CD14-positive monocyte (primary cell): ENCODE results near the gene GABRR2. TPM values are rescaled to one million over a fixed set of nuclear protein-coding genes. Genes with fewer than 3 reads are reported as not detected.

ENCODE experiments used
- DNase-seq, 3 donors: peaks; one replicate each; pipeline ENCODE4 v3.0.0-alpha.2; 2011 to 2022
- H2AFZ ChIP-seq: 2 replicates; pipeline ENCODE4 v1.6.0; 2012; ENCODE audit warnings: mild to moderate bottlenecking, low read depth, low read length, inconsistent platforms; ENCODE audit not compliant: insufficient read depth, poor library complexity, severe bottlenecking
- H3K27ac ChIP-seq, 2 donors: 1 replicate in 1 of 2; 2 replicates in 1 of 2; pipeline ENCODE4 v1.5.1; 2012 to 2013; ENCODE audit warnings: low read length in 2 of 2, control low read depth in 1 of 2, inconsistent platforms in 1 of 2, low read depth in 1 of 2, mild to moderate bottlenecking in 1 of 2
- H3K27me3 ChIP-seq, 2 donors: one replicate each; pipeline versions ENCODE4 v1.6.0 to v1.6.1; 2011 to 2013; ENCODE audit warnings: low read length in 2 of 2; ENCODE audit not compliant: control insufficient read depth in 2 of 2, insufficient read depth in 2 of 2
- H3K36me3 ChIP-seq, 2 donors: replicated peaks in 1 of 2; 1 replicate in 1 of 2; 2 replicates in 1 of 2; pipeline versions ENCODE4 v1.5.1 to v1.6.1; 2012 to 2013; ENCODE audit warnings: low read length in 2 of 2, control low read depth in 1 of 2, inconsistent platforms in 1 of 2, mild to moderate bottlenecking in 1 of 2; ENCODE audit not compliant: insufficient read depth in 2 of 2, control insufficient read depth in 1 of 2
- H3K4me1 ChIP-seq, 2 donors: 1 replicate in 1 of 2; 2 replicates in 1 of 2; pipeline versions ENCODE4 v1.5.1 to v1.6.1; 2012 to 2013; ENCODE audit warnings: low read length in 2 of 2, control low read depth in 1 of 2, inconsistent platforms in 1 of 2, mild to moderate bottlenecking in 1 of 2, moderate library complexity in 1 of 2; ENCODE audit not compliant: insufficient read depth in 2 of 2, control insufficient read depth in 1 of 2
- H3K4me2 ChIP-seq: replicated peaks from 2 replicates; pipeline ENCODE3; 2012; ENCODE audit warnings: low read length, moderate library complexity, mild to moderate bottlenecking; ENCODE audit not compliant: poor library complexity, severe bottlenecking; ENCODE audit errors: extremely low read depth
- H3K4me3 ChIP-seq, 3 experiments: fragments of 200-600 bp in 1 of 3; sonication (generic) in 1 of 3; replicated peaks in 1 of 3; 1 replicate in 2 of 3; 2 replicates in 1 of 3; pipeline ENCODE4 v1.5.1; 2011 to 2013; ENCODE audit warnings: low read length in 3 of 3, mild to moderate bottlenecking in 3 of 3, control low read depth in 2 of 3, low read depth in 2 of 3, inconsistent platforms in 1 of 3, moderate library complexity in 1 of 3
- H3K79me2 ChIP-seq: 2 replicates; pipeline ENCODE4 v1.6.0; 2012; ENCODE audit warnings: mild to moderate bottlenecking, control low read depth, inconsistent platforms, low read length, moderate library complexity; ENCODE audit not compliant: insufficient read depth
- H3K9ac ChIP-seq: 2 replicates; pipeline ENCODE4 v1.6.0; 2017; ENCODE audit warnings: low read length, mild to moderate bottlenecking; ENCODE audit not compliant: insufficient read depth, poor library complexity, severe bottlenecking
- H3K9me3 ChIP-seq, 2 donors: replicated peaks in 1 of 2; 1 replicate in 1 of 2; 2 replicates in 1 of 2; pipeline versions ENCODE4 v1.5.1 to v1.6.1; 2012 to 2013; ENCODE audit warnings: low read length in 2 of 2, control low read depth in 1 of 2; ENCODE audit not compliant: control insufficient read depth in 1 of 2, insufficient read depth in 1 of 2
- H4K20me1 ChIP-seq: 2 replicates; pipeline ENCODE4 v1.6.0; 2012; ENCODE audit warnings: mild to moderate bottlenecking, low read length, control low read depth, moderate library complexity; ENCODE audit not compliant: insufficient read depth
- H3K27ac Mint-ChIP-seq, 7 donors: one replicate each; pipeline ENCODE4 v1.8.0; 2020; ENCODE audit warnings: mild to moderate bottlenecking in 7 of 7, mixed read lengths in 7 of 7, moderate library complexity in 6 of 7, inconsistent platforms in 2 of 7
- H3K27me3 Mint-ChIP-seq, 3 donors: one replicate each; pipeline ENCODE4 v1.8.0; 2021 to 2022; ENCODE audit warnings: low read depth in 3 of 3, mild to moderate bottlenecking in 3 of 3, mixed read lengths in 3 of 3, moderate library complexity in 3 of 3, inconsistent platforms in 1 of 3
- H3K36me3 Mint-ChIP-seq, 2 donors: one replicate each; pipeline ENCODE4 v1.8.0; 2020; ENCODE audit warnings: mixed read lengths in 2 of 2, inconsistent platforms in 1 of 2, mild to moderate bottlenecking in 1 of 2
- H3K4me1 Mint-ChIP-seq: one replicate; pipeline ENCODE4 v1.8.0; 2020; ENCODE audit warnings: mild to moderate bottlenecking, mixed read lengths
- H3K4me3 Mint-ChIP-seq, 2 donors: one replicate each; pipeline ENCODE4 v1.8.0; 2020; ENCODE audit warnings: mild to moderate bottlenecking in 2 of 2, mixed read lengths in 2 of 2, moderate library complexity in 1 of 2
- H3K9me3 Mint-ChIP-seq, 7 donors: one replicate each; pipeline ENCODE4 v1.8.0; 2020 to 2022; ENCODE audit warnings: mixed read lengths in 7 of 7, mild to moderate bottlenecking in 6 of 7, moderate library complexity in 6 of 7, inconsistent platforms in 2 of 7
- WGBS: methylation state at CpG from one replicate; pipeline ENCODE4 v1.1.5; 2013; ENCODE audit warnings: missing lambda C conversion rate; ENCODE audit not compliant: insufficient coverage; 5-methylcytosine and 5-hydroxymethylcytosine counted together
- intact Hi-C, 2 donors: fragments of 100-400 bp; cut with micrococcal nuclease; formaldehyde crosslinking; loops; one replicate each; pipeline versions ENCODE4 v1.15.0 to v1.15.1; 2023
- polyA plus RNA-seq, 3 donors: library from polyadenylated mRNA; depleted of rRNA in 1 of 3; unstranded in 2 of 3; stranded (reverse) in 1 of 3; fragments of 300-500 nt in 2 of 3; fragments of >200 nt in 1 of 3; fragmentation: Illumina TruSeq in 2 of 3; gene quantifications; 1 replicate in 2 of 3; 2 replicates in 1 of 3; pipeline ENCODE4 v1.2.3, GENCODE V29; 2012 to 2021
- TF ChIP-seq, protein P1 (sequence below): fragments of 200-600 bp; IDR thresholded peaks from one replicate; pipeline ENCODE4 v1.8.0; 2022; ENCODE audit warnings: antibody characterized with exemption, mild to moderate bottlenecking

Gene GABRR2
- polyA plus RNA-seq, 3 donors = 3.7 TPM; not detected in 2

GRCh38 chr6:89272596-89272995 is 42.5 kb downstream of the GABRR2 start:
- Histone ChIP-seq H3K4me3 (no peak overlapping the region), H3K4me1 (peaks cover 12 to 14% of the 10 kb centered on the region in 2 donors), H3K27me3 (no peaks in the 10 kb centered on the region), H3K27ac (no peak overlapping the region), H3K9ac (no peak overlapping the region), H3K79me2 (no peaks in the 10 kb centered on the region), H2AFZ (no peak overlapping the region), H3K36me3 (no peaks in the 10 kb centered on the region), H3K9me3 (no peaks in the 10 kb centered on the region), H3K4me2 (no peak overlapping the region), H4K20me1 (no peaks in the 10 kb centered on the region)
- H3K36me3 Mint-ChIP-seq = no peaks in the 10 kb centered on the region
- no peak for DNase-seq
- no peak overlapping the region for H3K27ac Mint-ChIP-seq
- intact Hi-C loops = no loop called here
- peaks cover 0 to 6% (median 2%) of the 10 kb centered on the region in 3 donors for H3K27me3 Mint-ChIP-seq
- no peak overlapping the region for H3K4me3 Mint-ChIP-seq
- WGBS = 97% methylated on average over 8 of the region's 11 CpGs
- H3K4me1 Mint-ChIP-seq = peaks cover 15% of the 10 kb centered on the region
- TF ChIP-seq, protein P1, sequence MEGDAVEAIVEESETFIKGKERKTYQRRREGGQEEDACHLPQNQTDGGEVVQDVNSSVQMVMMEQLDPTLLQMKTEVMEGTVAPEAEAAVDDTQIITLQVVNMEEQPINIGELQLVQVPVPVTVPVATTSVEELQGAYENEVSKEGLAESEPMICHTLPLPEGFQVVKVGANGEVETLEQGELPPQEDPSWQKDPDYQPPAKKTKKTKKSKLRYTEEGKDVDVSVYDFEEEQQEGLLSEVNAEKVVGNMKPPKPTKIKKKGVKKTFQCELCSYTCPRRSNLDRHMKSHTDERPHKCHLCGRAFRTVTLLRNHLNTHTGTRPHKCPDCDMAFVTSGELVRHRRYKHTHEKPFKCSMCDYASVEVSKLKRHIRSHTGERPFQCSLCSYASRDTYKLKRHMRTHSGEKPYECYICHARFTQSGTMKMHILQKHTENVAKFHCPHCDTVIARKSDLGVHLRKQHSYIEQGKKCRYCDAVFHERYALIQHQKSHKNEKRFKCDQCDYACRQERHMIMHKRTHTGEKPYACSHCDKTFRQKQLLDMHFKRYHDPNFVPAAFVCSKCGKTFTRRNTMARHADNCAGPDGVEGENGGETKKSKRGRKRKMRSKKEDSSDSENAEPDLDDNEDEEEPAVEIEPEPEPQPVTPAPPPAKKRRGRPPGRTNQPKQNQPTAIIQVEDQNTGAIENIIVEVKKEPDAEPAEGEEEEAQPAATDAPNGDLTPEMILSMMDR = no peak
- H3K9me3 Mint-ChIP-seq = no peaks in the 10 kb centered on the region

- H3K27me3 ChIP-seq = no peaks in the 10 kb centered on the region
These were observed 44.0 kb downstream of the GABRR2 start for GRCh38 chr6:89270951-89271721.

More at GRCh38 chr6:89270951-89271721, 44.0 kb downstream of the GABRR2 start:
- Mint-ChIP-seq H3K27ac (peak overlapping the region in 2 of 7 donors; percentile 73 to 80), H3K9me3 (peaks cover 0 to 2% (median 0%) of the 10 kb centered on the region in 7 donors), H3K36me3 (no peaks in the 10 kb centered on the region), H3K4me3 (peak overlapping the region in 1 of 2 donors; percentile 71), H3K4me1 (peaks cover 15% of the 10 kb centered on the region), H3K27me3 (peaks cover 0 to 6% (median 2%) of the 10 kb centered on the region in 3 donors)
- Histone ChIP-seq H3K36me3 (no peaks in the 10 kb centered on the region), H3K27ac (no peak overlapping the region), H3K4me1 (peaks cover 12 to 14% of the 10 kb centered on the region in 2 donors), H2AFZ (peak overlapping the region; percentile 56), H4K20me1 (no peaks in the 10 kb centered on the region), H3K9ac (no peak overlapping the region), H3K79me2 (no peaks in the 10 kb centered on the region), H3K4me2 (peak overlapping the region; percentile 28), H3K9me3 (no peaks in the 10 kb centered on the region), H3K4me3 (no peak overlapping the region)
- WGBS = 47% methylated on average over 13 of the region's 14 CpGs
- intact Hi-C loops = no loop called here
- peak in 2 of 3 donors; percentile 36 to 38 for DNase-seq
- TF ChIP-seq, protein P1 = no peak
